OCI-LY1 (cell line): ENCODE measurements around the gene STK39.

Experiments used
- H2AFZ ChIP-seq: fragments of 200-600 bp; sonication (generic), shearing (Covaris generic); 2 replicates; pipeline ENCODE4 v1.6.0; 2014; ENCODE audit warnings: antibody characterized with exemption, mild to moderate bottlenecking, low read length
- H3F3A ChIP-seq: fragments of 200-600 bp; sonication (generic), shearing (Covaris generic); 2 replicates; pipeline ENCODE4 v1.6.0; 2014; ENCODE audit warnings: mild to moderate bottlenecking, antibody characterized with exemption, low read length, moderate library complexity; ENCODE audit not compliant: insufficient read depth
- H3K27ac ChIP-seq: fragments of 200-600 bp; sonication (generic); 2 replicates; pipeline ENCODE4 v1.5.1; 2014; ENCODE audit warnings: low read length, mixed run types, mild to moderate bottlenecking, low read depth; ENCODE audit not compliant: poor library complexity, severe bottlenecking
- H3K27me3 ChIP-seq: fragments of 200-600 bp; sonication (generic); 2 replicates; pipeline ENCODE4 v1.6.0; 2014; ENCODE audit warnings: antibody characterized with exemption, mild to moderate bottlenecking, low read length, moderate library complexity; ENCODE audit not compliant: insufficient read depth
- H3K36me3 ChIP-seq: fragments of 200-600 bp; sonication (generic); 2 replicates; pipeline ENCODE4 v1.6.1; 2014; ENCODE audit warnings: mild to moderate bottlenecking, antibody characterized with exemption, low read length, moderate library complexity, mixed read lengths; ENCODE audit not compliant: insufficient read depth
- H3K4me1 ChIP-seq: fragments of 200-600 bp; sonication (generic); 2 replicates; pipeline ENCODE4 v1.5.1; 2014; ENCODE audit warnings: mild to moderate bottlenecking, low read length, moderate library complexity; ENCODE audit not compliant: insufficient read depth, severe bottlenecking
- H3K4me2 ChIP-seq: fragments of 200-600 bp; sonication (generic), shearing (Covaris generic); 2 replicates; pipeline ENCODE4 v1.6.1; 2014; ENCODE audit warnings: low read length
- H3K4me3 ChIP-seq: fragments of 200-600 bp; sonication (generic); 2 replicates; pipeline ENCODE4 v1.5.1; 2014; ENCODE audit warnings: low read length, low read depth, mild to moderate bottlenecking, mixed read lengths; ENCODE audit not compliant: poor library complexity, severe bottlenecking
- H3K79me2 ChIP-seq: fragments of 200-600 bp; shearing (Covaris generic); 2 replicates; pipeline ENCODE4 v1.6.1; 2016; ENCODE audit warnings: mixed run types, low read length, mixed read lengths; ENCODE audit not compliant: insufficient read depth
- H3K9ac ChIP-seq: fragments of 200-600 bp; sonication (generic), shearing (Covaris generic); 2 replicates; pipeline ENCODE4 v1.6.1; 2014; ENCODE audit warnings: mild to moderate bottlenecking, low read length, mixed read lengths
- H3K9me2 ChIP-seq: fragments of 200-600 bp; sonication (generic), shearing (Covaris generic); 2 replicates; pipeline ENCODE4 v1.6.1; 2014; ENCODE audit warnings: low read depth, mild to moderate bottlenecking, low read length, mixed read lengths
- H3K9me3 ChIP-seq: fragments of 200-600 bp; shearing (Covaris generic); 2 replicates; pipeline ENCODE4 v1.6.1; 2014; ENCODE audit warnings: low read length, mixed read lengths
- H4K20me1 ChIP-seq: fragments of 200-600 bp; sonication (generic), shearing (Covaris generic); 2 replicates; pipeline ENCODE4 v1.6.0; 2016; ENCODE audit warnings: mild to moderate bottlenecking, low read length; ENCODE audit not compliant: insufficient read depth
- EZH2 ChIP-seq: fragments of 200-600 bp; sonication (generic), shearing (Covaris generic); IDR thresholded peaks from 2 replicates; pipeline ENCODE4 v1.8.0; 2017; ENCODE audit warnings: borderline replicate concordance, mixed run types, mild to moderate bottlenecking, antibody characterized with exemption, low read length, moderate library complexity, mixed read lengths
- TF ChIP-seq, protein P1 (sequence below): fragments of 200-600 bp; sonication (generic), shearing (Covaris generic); IDR thresholded peaks from 2 replicates; pipeline ENCODE4 v1.5.1; 2017; ENCODE audit warnings: mild to moderate bottlenecking, antibody characterized with exemption, low read length, moderate library complexity, mixed read lengths

STK39 gene

DNA sequence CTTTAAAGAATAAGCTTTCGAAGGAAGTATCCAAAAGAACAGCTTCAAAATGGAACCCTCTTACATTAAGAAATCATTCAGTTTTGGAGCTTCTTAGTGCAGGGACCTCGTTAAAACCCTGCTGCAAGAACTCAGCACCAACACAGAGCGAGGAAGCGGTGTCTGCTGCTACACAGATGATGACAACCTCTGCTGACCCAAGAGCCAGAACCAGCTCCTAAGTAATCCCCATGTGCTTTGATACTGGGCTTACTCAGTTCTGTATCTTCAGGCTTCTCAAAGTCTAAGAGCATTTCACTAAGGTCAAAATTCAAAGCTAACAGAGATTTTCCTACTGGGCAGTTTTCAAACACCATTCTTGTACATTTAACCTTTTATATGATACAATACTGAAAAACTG lies 194.6 kb downstream of the STK39 start:
- H3K9me3 ChIP-seq: no peaks in the 10 kb centered on the region
- H3K79me2 ChIP-seq: no peaks in the 10 kb centered on the region
- H3K36me3 ChIP-seq: no peaks in the 10 kb centered on the region; the same call in 1 of the 2 replicates
- H3K9ac ChIP-seq: no peak overlapping the region
- H3F3A ChIP-seq: no peaks in the 10 kb centered on the region
- no peaks in the 10 kb centered on the region for H3K9me2 ChIP-seq
- H2AFZ ChIP-seq: no peak overlapping the region
- TF ChIP-seq, protein P1, sequence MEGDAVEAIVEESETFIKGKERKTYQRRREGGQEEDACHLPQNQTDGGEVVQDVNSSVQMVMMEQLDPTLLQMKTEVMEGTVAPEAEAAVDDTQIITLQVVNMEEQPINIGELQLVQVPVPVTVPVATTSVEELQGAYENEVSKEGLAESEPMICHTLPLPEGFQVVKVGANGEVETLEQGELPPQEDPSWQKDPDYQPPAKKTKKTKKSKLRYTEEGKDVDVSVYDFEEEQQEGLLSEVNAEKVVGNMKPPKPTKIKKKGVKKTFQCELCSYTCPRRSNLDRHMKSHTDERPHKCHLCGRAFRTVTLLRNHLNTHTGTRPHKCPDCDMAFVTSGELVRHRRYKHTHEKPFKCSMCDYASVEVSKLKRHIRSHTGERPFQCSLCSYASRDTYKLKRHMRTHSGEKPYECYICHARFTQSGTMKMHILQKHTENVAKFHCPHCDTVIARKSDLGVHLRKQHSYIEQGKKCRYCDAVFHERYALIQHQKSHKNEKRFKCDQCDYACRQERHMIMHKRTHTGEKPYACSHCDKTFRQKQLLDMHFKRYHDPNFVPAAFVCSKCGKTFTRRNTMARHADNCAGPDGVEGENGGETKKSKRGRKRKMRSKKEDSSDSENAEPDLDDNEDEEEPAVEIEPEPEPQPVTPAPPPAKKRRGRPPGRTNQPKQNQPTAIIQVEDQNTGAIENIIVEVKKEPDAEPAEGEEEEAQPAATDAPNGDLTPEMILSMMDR: no peak
- TF ChIP-seq EZH2: no peak
- H3K4me2 ChIP-seq: no peak overlapping the region
- H3K27ac ChIP-seq: no peak overlapping the region
- H4K20me1 ChIP-seq: no peaks in the 10 kb centered on the region
- no peaks in the 10 kb centered on the region for H3K27me3 ChIP-seq
- no peak overlapping the region for H3K4me3 ChIP-seq
- no peaks in the 10 kb centered on the region for H3K4me1 ChIP-seq

DNA sequence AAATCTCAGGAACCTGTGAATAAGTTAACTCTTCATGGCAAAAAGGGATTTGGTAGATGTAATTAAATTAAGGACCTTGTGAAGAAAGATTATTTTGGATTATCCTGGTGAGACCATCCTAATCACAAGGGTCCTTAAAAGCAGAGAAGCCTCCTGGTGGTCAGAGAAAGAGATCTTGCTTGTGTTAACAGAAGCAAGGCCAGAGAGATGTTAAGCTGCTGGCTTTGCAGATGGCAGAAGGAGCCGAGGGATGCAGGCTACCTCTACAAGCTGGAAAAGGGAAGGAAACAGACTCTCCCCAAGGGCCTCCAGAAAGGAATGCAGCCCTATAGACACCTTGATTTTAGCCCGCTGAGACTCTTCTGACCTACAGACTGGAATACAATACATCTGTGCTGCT lies 197.0 kb downstream of the STK39 start:
- no peaks in the 10 kb centered on the region for H3K79me2 ChIP-seq
- H4K20me1 ChIP-seq: no peaks in the 10 kb centered on the region
- H3K4me2 ChIP-seq: no peak overlapping the region
- H3K9me3 ChIP-seq: no peaks in the 10 kb centered on the region
- no peak overlapping the region for H2AFZ ChIP-seq
- no peaks in the 10 kb centered on the region for H3K4me1 ChIP-seq
- no peaks in the 10 kb centered on the region; the same call in 1 of the 2 replicates for H3K36me3 ChIP-seq
- no peak for TF ChIP-seq EZH2
- TF ChIP-seq, protein P1: peak; percentile 17; the same call in 1 of the 2 replicates
- no peak overlapping the region for H3K9ac ChIP-seq
- no peaks in the 10 kb centered on the region for H3F3A ChIP-seq
- H3K4me3 ChIP-seq: no peak overlapping the region
- no peak overlapping the region for H3K27ac ChIP-seq
- H3K27me3 ChIP-seq: no peaks in the 10 kb centered on the region
- H3K9me2 ChIP-seq: no peaks in the 10 kb centered on the region

DNA sequence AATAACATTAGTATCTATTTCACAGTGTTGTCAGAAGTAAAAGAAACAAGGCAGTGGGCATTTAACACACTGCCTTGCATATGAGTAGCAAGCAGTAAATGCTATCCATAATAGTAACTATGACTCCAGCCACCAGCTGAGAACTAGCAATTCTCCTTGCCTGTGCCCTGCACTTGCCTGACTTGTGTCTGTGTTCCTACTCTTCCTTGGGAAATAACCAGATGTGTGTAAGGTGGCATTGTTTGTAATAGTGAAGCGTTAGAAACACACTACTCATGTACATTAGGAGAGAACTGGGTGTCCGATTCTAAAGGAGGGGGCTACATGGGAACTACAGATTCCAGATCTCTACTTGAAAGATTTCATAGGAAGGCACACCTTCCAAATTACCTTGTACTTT lies 197.8 kb downstream of the STK39 start:
- TF ChIP-seq EZH2: no peak
- TF ChIP-seq, protein P1: no peak
- no peaks in the 10 kb centered on the region for H4K20me1 ChIP-seq
- peaks cover 4% of the 10 kb centered on the region for H3K4me1 ChIP-seq
- no peaks in the 10 kb centered on the region for H3K79me2 ChIP-seq
- no peaks in the 10 kb centered on the region for H3K9me3 ChIP-seq
- H3K4me3 ChIP-seq: no peak overlapping the region
- H3K4me2 ChIP-seq: no peak overlapping the region
- no peaks in the 10 kb centered on the region for H3K9me2 ChIP-seq
- no peak overlapping the region for H3K27ac ChIP-seq
- no peak overlapping the region for H2AFZ ChIP-seq
- no peaks in the 10 kb centered on the region for H3K27me3 ChIP-seq
- H3F3A ChIP-seq: no peaks in the 10 kb centered on the region
- H3K9ac ChIP-seq: no peak overlapping the region
- H3K36me3 ChIP-seq: no peaks in the 10 kb centered on the region; the same call in 1 of the 2 replicates
